B cell (primary cell): ENCODE results near the gene FTO. TPM values are rescaled to one million over a fixed set of nuclear protein-coding genes. Genes with fewer than 3 reads are reported as not detected.

Source experiments
- ATAC-seq: fragments of 200-7000 bp; cut with Tn5 transposase; one replicate; pipeline ENCODE4 v1.10.0; 2021; ENCODE audit warnings: low read depth, mild to moderate bottlenecking, moderate number of reproducible peaks, moderate library complexity
- CTCF ChIA-PET: fragments of 350-600 bp; sonication (Branson Sonifier 250); formaldehyde crosslinking; loops from one replicate; lab custom pipeline; 2021; ENCODE audit warnings: antibody characterized with exemption, inconsistent platforms; lab: Charles Lee
- POLR2A ChIA-PET: fragments of 350-600 bp; sonication (Branson Sonifier 250); formaldehyde crosslinking; loops from one replicate; lab custom pipeline; 2021; ENCODE audit warnings: antibody characterized with exemption; lab: Charles Lee
- DNase-seq: peaks from one replicate; pipeline ENCODE4 v3.0.0; 2013
- H2AFZ ChIP-seq: 2 replicates; pipeline ENCODE4 v1.6.1; 2012; ENCODE audit warnings: mild to moderate bottlenecking, low read depth, low read length; ENCODE audit not compliant: insufficient read depth, poor library complexity, severe bottlenecking
- H3K27ac ChIP-seq, 2 donors: 1 replicate in 1 of 2; 2 replicates in 1 of 2; pipeline ENCODE4 v1.5.1; 2012 to 2013; ENCODE audit warnings: low read length in 2 of 2, mild to moderate bottlenecking in 2 of 2, moderate library complexity in 1 of 2
- H3K27me3 ChIP-seq, 4 experiments: fragments of 200-600 bp in 1 of 4; sonication (generic) in 1 of 4; replicated peaks in 1 of 4; 1 replicate in 2 of 4; 2 replicates in 2 of 4; pipeline versions ENCODE4 v1.6.1 to v1.7.0; 2013 to 2016; ENCODE audit warnings: low read length in 3 of 4, mild to moderate bottlenecking in 2 of 4, mixed read lengths in 1 of 4, moderate library complexity in 1 of 4; ENCODE audit not compliant: insufficient read depth in 4 of 4, control insufficient read depth in 3 of 4; ENCODE audit errors: control extremely low read depth in 1 of 4
- H3K36me3 ChIP-seq, 2 experiments: replicated peaks in 1 of 2; 1 replicate in 1 of 2; 2 replicates in 1 of 2; pipeline versions ENCODE4 v1.6.1 to v1.7.1; 2013; ENCODE audit warnings: low read length in 1 of 2; ENCODE audit not compliant: insufficient read depth in 2 of 2, control insufficient read depth in 1 of 2; ENCODE audit errors: control extremely low read depth in 1 of 2, extremely low read depth in 1 of 2
- H3K4me1 ChIP-seq, 2 donors: fragments of 200-600 bp in 1 of 2; sonication (generic) in 1 of 2; 1 replicate in 1 of 2; 2 replicates in 1 of 2; pipeline versions ENCODE4 v1.5.1 to v1.6.1; 2013 to 2017; ENCODE audit warnings: low read length in 2 of 2; ENCODE audit not compliant: control insufficient read depth in 2 of 2, insufficient read depth in 2 of 2
- H3K4me2 ChIP-seq: replicated peaks from 2 replicates; pipeline ENCODE3; 2012; ENCODE audit warnings: mild to moderate bottlenecking, low read depth, low read length; ENCODE audit not compliant: poor library complexity, severe bottlenecking
- H3K4me3 ChIP-seq, 5 experiments: fragments of 200-600 bp in 1 of 5; sonication (generic) in 1 of 5; 1 replicate in 3 of 5; 2 replicates in 2 of 5; pipeline versions ENCODE4 v1.5.1 to v1.7.0; 2011 to 2016; ENCODE audit warnings: low read length in 4 of 5, mild to moderate bottlenecking in 4 of 5, low read depth in 2 of 5, control low read depth in 1 of 5, moderate library complexity in 1 of 5; ENCODE audit not compliant: insufficient read depth in 1 of 5; ENCODE audit errors: control extremely low read depth in 1 of 5, extremely low read depth in 1 of 5
- H3K79me2 ChIP-seq: fragments of 200-600 bp; sonication (generic); one replicate; pipeline ENCODE4 v1.6.0; 2016; ENCODE audit warnings: low read length; ENCODE audit not compliant: control insufficient read depth, insufficient read depth
- H3K9ac ChIP-seq: fragments of 200-600 bp; sonication (generic); 2 replicates; pipeline ENCODE4 v1.6.1; 2017; ENCODE audit warnings: mild to moderate bottlenecking, low read length, moderate library complexity
- H3K9me3 ChIP-seq, 3 donors: one replicate each; pipeline versions ENCODE4 v1.6.1 to v1.7.1; 2013; ENCODE audit warnings: low read length in 2 of 3; ENCODE audit not compliant: control insufficient read depth in 2 of 3, insufficient read depth in 1 of 3; ENCODE audit errors: control extremely low read depth in 1 of 3
- H4K20me1 ChIP-seq: 2 replicates; pipeline ENCODE4 v1.6.0; 2012; ENCODE audit warnings: mild to moderate bottlenecking, low read length; ENCODE audit not compliant: insufficient read depth, control insufficient read depth, poor library complexity, severe bottlenecking
- H3K27ac Mint-ChIP-seq: one replicate; pipeline ENCODE4 v1.8.0; 2021; ENCODE audit warnings: mixed read lengths
- H3K27me3 Mint-ChIP-seq: one replicate; pipeline ENCODE4 v1.8.0; 2021; ENCODE audit warnings: mixed read lengths
- H3K4me1 Mint-ChIP-seq: one replicate; pipeline ENCODE4 v1.8.0; 2021; ENCODE audit warnings: mixed read lengths
- H3K4me3 Mint-ChIP-seq: one replicate; pipeline ENCODE4 v1.8.0; 2021; ENCODE audit warnings: mixed read lengths
- H3K9me3 Mint-ChIP-seq: one replicate; pipeline ENCODE4 v1.8.0; 2022; ENCODE audit warnings: mixed read lengths; ENCODE audit not compliant: insufficient read depth
- EZH2 ChIP-seq: IDR thresholded peaks from 2 replicates; pipeline ENCODE4 v1.6.1; 2012; ENCODE audit warnings: borderline replicate concordance, low read depth, mild to moderate bottlenecking, moderate library complexity, low read length; ENCODE audit not compliant: insufficient read depth, poor library complexity, severe bottlenecking
- WGBS: methylation state at CpG from one replicate; pipeline ENCODE4 v1.1.5; 2013; ENCODE audit warnings: missing lambda C conversion rate; ENCODE audit not compliant: insufficient coverage; 5-methylcytosine and 5-hydroxymethylcytosine counted together
- intact Hi-C: fragments of 100-400 bp; cut with micrococcal nuclease; formaldehyde crosslinking; loops from one replicate; pipeline ENCODE4 v1.10.0; 2022
- polyA plus RNA-seq: library from polyadenylated mRNA; depleted of rRNA; stranded (reverse); fragments of >200 nt; gene quantifications from 2 replicates; pipeline ENCODE4 v1.2.3, GENCODE V29; 2012
- total RNA-seq, 2 donors: library from RNA; stranded (reverse); fragments of 120-200 nt in 1 of 2; gene quantifications; 1 replicate in 1 of 2; 2 replicates in 1 of 2; pipeline versions ENCODE4 v1.2.3 to v1.2.4, GENCODE V29; 2013 to 2022
- TF ChIP-seq, protein P1 (sequence below): fragments of 200-600 bp; IDR thresholded peaks from one replicate; pipeline ENCODE4 v1.8.0; 2022; ENCODE audit warnings: antibody characterized with exemption, mild to moderate bottlenecking

Gene FTO
- total and polyA plus RNA-seq, 2 donors (not counting 1 experiment from before 2014, with no cell fraction given) = 26.5 to 68.5 TPM

GRCh38 chr16:54068212-54068611, 364.3 kb downstream of the FTO start:
- Histone ChIP-seq H3K79me2 (no peaks in the 10 kb centered on the region), H3K9me3 (no peaks in the 10 kb centered on the region), H4K20me1 (no peaks in the 10 kb centered on the region), H3K4me1 (no peaks in the 10 kb centered on the region), H2AFZ (no peak overlapping the region), H3K9ac (no peak overlapping the region), H3K36me3 (peaks cover 0 to 3% of the 10 kb centered on the region in 2 experiments), H3K27ac (no peak overlapping the region), H3K4me2 (no peak overlapping the region), H3K4me3 (no peak overlapping the region), H3K27me3 (no peaks in the 10 kb centered on the region)
- DNase-seq (no peak), ATAC-seq (no peak)
- WGBS = 100% methylated on average over 1 of the region's 2 CpGs
- Mint-ChIP-seq H3K27me3 (no peaks in the 10 kb centered on the region), H3K27ac (no peak overlapping the region), H3K4me1 (no peaks in the 10 kb centered on the region), H3K9me3 (no peaks in the 10 kb centered on the region), H3K4me3 (no peak overlapping the region)
- intact Hi-C loops = no loop called here
- ChIA-PET POLR2A (no interaction called here), CTCF (no interaction called here)
- TF ChIP-seq, protein P1, sequence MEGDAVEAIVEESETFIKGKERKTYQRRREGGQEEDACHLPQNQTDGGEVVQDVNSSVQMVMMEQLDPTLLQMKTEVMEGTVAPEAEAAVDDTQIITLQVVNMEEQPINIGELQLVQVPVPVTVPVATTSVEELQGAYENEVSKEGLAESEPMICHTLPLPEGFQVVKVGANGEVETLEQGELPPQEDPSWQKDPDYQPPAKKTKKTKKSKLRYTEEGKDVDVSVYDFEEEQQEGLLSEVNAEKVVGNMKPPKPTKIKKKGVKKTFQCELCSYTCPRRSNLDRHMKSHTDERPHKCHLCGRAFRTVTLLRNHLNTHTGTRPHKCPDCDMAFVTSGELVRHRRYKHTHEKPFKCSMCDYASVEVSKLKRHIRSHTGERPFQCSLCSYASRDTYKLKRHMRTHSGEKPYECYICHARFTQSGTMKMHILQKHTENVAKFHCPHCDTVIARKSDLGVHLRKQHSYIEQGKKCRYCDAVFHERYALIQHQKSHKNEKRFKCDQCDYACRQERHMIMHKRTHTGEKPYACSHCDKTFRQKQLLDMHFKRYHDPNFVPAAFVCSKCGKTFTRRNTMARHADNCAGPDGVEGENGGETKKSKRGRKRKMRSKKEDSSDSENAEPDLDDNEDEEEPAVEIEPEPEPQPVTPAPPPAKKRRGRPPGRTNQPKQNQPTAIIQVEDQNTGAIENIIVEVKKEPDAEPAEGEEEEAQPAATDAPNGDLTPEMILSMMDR = no peak
- TF ChIP-seq EZH2 = no peak

GRCh38 chr16:54069601-54070239, 365.8 kb downstream of the FTO start:
- no peak for TF ChIP-seq EZH2
- TF ChIP-seq, protein P1 = no peak
- Histone ChIP-seq H3K4me2 (no peak overlapping the region), H3K4me3 (no peak overlapping the region), H3K27ac (no peak overlapping the region), H3K79me2 (no peaks in the 10 kb centered on the region), H2AFZ (no peak overlapping the region), H4K20me1 (no peaks in the 10 kb centered on the region), H3K4me1 (no peaks in the 10 kb centered on the region), H3K9me3 (no peaks in the 10 kb centered on the region), H3K27me3 (no peaks in the 10 kb centered on the region), H3K36me3 (peaks cover 0 to 3% of the 10 kb centered on the region in 2 experiments), H3K9ac (no peak overlapping the region)
- intact Hi-C loops = no loop called here
- Mint-ChIP-seq H3K4me3 (no peak overlapping the region), H3K4me1 (no peaks in the 10 kb centered on the region), H3K27ac (no peak overlapping the region), H3K27me3 (no peaks in the 10 kb centered on the region), H3K9me3 (no peaks in the 10 kb centered on the region)
- ATAC-seq (no peak), DNase-seq (no peak)
- ChIA-PET POLR2A (no interaction called here), CTCF (no interaction called here)
- WGBS = 100% methylated on average over 1 of the region's 3 CpGs
